Stomach (tissue), 4 donors: ENCODE measurements around the gene ACACB.

Experiments used
- EP300 ChIP-seq: sonication (generic); formaldehyde crosslinking; IDR thresholded peaks from one replicate; pipeline ENCODE4 v1.6.1; 2017; ENCODE audit warnings: antibody characterized with exemption
- POLR2AphosphoS5 ChIP-seq, 3 donors: sonication (generic); formaldehyde crosslinking; IDR thresholded peaks; one replicate each; pipeline ENCODE4 v1.6.1; 2016; ENCODE audit warnings: antibody characterized with exemption in 3 of 3
- TF ChIP-seq, protein P1 (sequence below), 7 experiments: fragments of 450-650 bp in 4 of 7; fragments of 200-600 bp in 3 of 7; sonication (generic) in 3 of 7; IDR thresholded peaks; one replicate each; pipeline ENCODE4 v1.5.1; 2016 to 2019; ENCODE audit warnings: antibody characterized with exemption in 7 of 7, control low read depth in 2 of 7, mild to moderate bottlenecking in 1 of 7

DNA sequence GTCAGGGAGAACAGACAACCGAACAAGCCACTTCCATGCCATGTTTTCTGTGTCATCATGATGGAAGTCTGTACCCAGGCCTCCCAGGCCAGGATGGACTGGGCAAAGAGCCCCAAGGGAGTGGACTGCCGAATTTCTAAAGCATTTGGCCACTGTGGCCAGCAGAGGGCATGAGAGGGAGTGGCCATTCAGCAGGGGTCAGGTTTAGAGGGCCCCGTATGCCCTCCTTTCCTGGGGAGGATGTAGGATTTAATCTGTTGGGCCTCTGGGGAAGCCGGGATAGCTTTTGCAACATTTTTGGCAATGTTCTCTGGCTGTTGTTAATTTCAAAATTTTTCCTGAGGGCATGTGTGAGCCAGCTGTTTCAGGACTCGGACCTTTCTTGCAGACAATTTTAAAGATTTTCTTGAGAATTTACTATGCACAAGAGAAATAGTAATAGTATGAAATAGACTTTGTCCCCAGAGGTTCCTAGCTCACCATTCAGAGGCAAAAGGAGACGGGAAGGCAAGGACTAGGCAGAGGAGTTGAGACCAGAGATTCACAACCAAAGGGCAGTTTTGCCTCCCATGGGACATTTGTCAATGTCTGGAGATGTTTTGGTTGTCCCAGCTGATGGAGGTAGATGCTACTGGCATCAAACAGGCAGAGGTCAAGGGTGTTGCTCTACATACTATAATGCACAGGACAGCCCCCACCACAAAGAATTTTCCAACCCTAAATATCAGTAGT is 18.0 kb downstream of the ACACB start:
- TF ChIP-seq, protein P1, sequence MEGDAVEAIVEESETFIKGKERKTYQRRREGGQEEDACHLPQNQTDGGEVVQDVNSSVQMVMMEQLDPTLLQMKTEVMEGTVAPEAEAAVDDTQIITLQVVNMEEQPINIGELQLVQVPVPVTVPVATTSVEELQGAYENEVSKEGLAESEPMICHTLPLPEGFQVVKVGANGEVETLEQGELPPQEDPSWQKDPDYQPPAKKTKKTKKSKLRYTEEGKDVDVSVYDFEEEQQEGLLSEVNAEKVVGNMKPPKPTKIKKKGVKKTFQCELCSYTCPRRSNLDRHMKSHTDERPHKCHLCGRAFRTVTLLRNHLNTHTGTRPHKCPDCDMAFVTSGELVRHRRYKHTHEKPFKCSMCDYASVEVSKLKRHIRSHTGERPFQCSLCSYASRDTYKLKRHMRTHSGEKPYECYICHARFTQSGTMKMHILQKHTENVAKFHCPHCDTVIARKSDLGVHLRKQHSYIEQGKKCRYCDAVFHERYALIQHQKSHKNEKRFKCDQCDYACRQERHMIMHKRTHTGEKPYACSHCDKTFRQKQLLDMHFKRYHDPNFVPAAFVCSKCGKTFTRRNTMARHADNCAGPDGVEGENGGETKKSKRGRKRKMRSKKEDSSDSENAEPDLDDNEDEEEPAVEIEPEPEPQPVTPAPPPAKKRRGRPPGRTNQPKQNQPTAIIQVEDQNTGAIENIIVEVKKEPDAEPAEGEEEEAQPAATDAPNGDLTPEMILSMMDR (IDR thresholded peaks at IDR 0.05), result peak in 4 of 7 experiments; percentile 11 to 45 (median 30)
- TF ChIP-seq EP300, result no peak
- peak in 1 of 3 donors; percentile 27 for TF ChIP-seq POLR2AphosphoS5 (IDR thresholded peaks at IDR 0.05)
